Lower leg skin (tissue), 4 donors: ENCODE results near the gene RAB40B. TPM values are rescaled to one million over a fixed set of nuclear protein-coding genes. Genes with fewer than 3 reads are reported as not detected.

Experiments used
- DNase-seq, 2 donors: peaks; one replicate each; pipeline ENCODE4 v3.0.0-alpha.2; 2019; ENCODE audit warnings: low spot score in 2 of 2
- H3K4me3 ChIP-seq: fragments of 200-600 bp; sonication (generic); 2 replicates; pipeline ENCODE4 v1.5.1; 2017; ENCODE audit warnings: mild to moderate bottlenecking, low read depth; ENCODE audit not compliant: poor library complexity, severe bottlenecking
- CTCF ChIP-seq, 3 donors: fragments of 450-650 bp; IDR thresholded peaks; one replicate each; pipeline ENCODE4 v1.5.1; 2016; ENCODE audit warnings: antibody characterized with exemption in 3 of 3, mild to moderate bottlenecking in 3 of 3, moderate library complexity in 2 of 3
- POLR2A ChIP-seq, 2 donors: fragments of 450-650 bp; IDR thresholded peaks; one replicate each; pipeline ENCODE4 v1.6.1; 2016 to 2017; ENCODE audit warnings: antibody characterized with exemption in 2 of 2, mild to moderate bottlenecking in 1 of 2, moderate library complexity in 1 of 2
- WGBS, 2 donors: methylation state at CpG; one replicate each; pipeline ENCODE4 v1.1.5; 2018; 5-methylcytosine and 5-hydroxymethylcytosine counted together
- intact Hi-C: fragments of 100-400 bp; cut with DNase I; formaldehyde crosslinking; loops from one replicate; pipeline ENCODE4 v1.15.0; 2023; ENCODE audit warnings: low total_unique reads
- total RNA-seq, 4 donors: library from RNA; depleted of rRNA; stranded (reverse); fragments of >200 nt; gene quantifications; one replicate each; pipeline ENCODE4 v1.1.0, GENCODE V29; 2016

Gene RAB40B
- total RNA-seq, 4 donors from 2014 or later: 17.4 to 51.2 (median 27.0) TPM

GRCh38 chr17:82709024-82709675 lies 10.7 kb upstream of the RAB40B start:
- intact Hi-C loops: no loop called here
- no peak for TF ChIP-seq CTCF (IDR thresholded peaks at IDR 0.05)
- no peak for TF ChIP-seq POLR2A (IDR thresholded peaks at IDR 0.05)

GRCh38 chr17:82705756-82706155 lies 7.3 kb upstream of the RAB40B start:
- TF ChIP-seq CTCF (IDR thresholded peaks at IDR 0.05) (no peak), POLR2A (IDR thresholded peaks at IDR 0.05) (no peak)
- no peak for DNase-seq
- no peak overlapping the region for H3K4me3 ChIP-seq
- 88 to 95% methylated on average over 11 to 18 of the region's 18 CpGs for WGBS, 2 donors
- intact Hi-C loops: no loop called here

More at GRCh38 chr17:82709024-82709675, 10.7 kb upstream of the RAB40B start:
- 39 to 56% methylated on average over 3 to 4 of the region's 9 CpGs for WGBS, 2 donors
- H3K4me3 ChIP-seq: no peak overlapping the region
- DNase-seq: no peak

- intact Hi-C loops: no loop called here
- H3K4me3 ChIP-seq: no peak overlapping the region
- TF ChIP-seq CTCF (IDR thresholded peaks at IDR 0.05): no peak
- no peak for TF ChIP-seq POLR2A (IDR thresholded peaks at IDR 0.05)
- no peak for DNase-seq
- WGBS, 2 donors: 80 to 90% methylated on average over 13 of the region's 13 CpGs
Measured at GRCh38 chr17:82704886-82705285, 6.4 kb upstream of the RAB40B start.

GRCh38 chr17:82703935-82704865 lies 5.7 kb upstream of the RAB40B start:
- intact Hi-C loops: no loop called here
- DNase-seq: no peak
- TF ChIP-seq CTCF (IDR thresholded peaks at IDR 0.05) (no peak), POLR2A (IDR thresholded peaks at IDR 0.05) (no peak)
- H3K4me3 ChIP-seq: no peak overlapping the region
- 78 to 83% methylated on average over 38 of the region's 38 CpGs for WGBS, 2 donors

GRCh38 chr17:82703036-82703745 lies 4.7 kb upstream of the RAB40B start:
- WGBS, 2 donors: 78 to 85% methylated on average over 14 to 21 of the region's 26 CpGs
- H3K4me3 ChIP-seq: no peak overlapping the region
- intact Hi-C loops: no loop called here
- no peak for DNase-seq
- TF ChIP-seq CTCF (IDR thresholded peaks at IDR 0.05) (no peak), POLR2A (IDR thresholded peaks at IDR 0.05) (no peak)
